SK-N-MC (cell line): ENCODE measurements around the gene ZNF440.
"Not testable (repeated sequence)": the region's sequence is repeated elsewhere in the genome, so short reads cannot be mapped to it uniquely, and the experiment has no call there.

Experiments
- DNase-seq: peaks from one replicate; pipeline ENCODE4 v3.0.0-alpha.2; 2011; ENCODE audit warnings: low read depth, low spot score
- H3K27ac ChIP-seq: fragments of 200-600 bp; sonication (generic); 2 replicates; pipeline ENCODE4 v1.5.1; 2016; ENCODE audit warnings: mixed run types
- H3K36me3 ChIP-seq: fragments of 200-600 bp; sonication (generic); 2 replicates; pipeline ENCODE4 v1.6.1; 2017; ENCODE audit warnings: antibody characterized with exemption, low read length, mixed read lengths; ENCODE audit not compliant: insufficient read depth
- H3K4me3 ChIP-seq: fragments of 200-600 bp; sonication (generic); 2 replicates; pipeline ENCODE4 v1.5.1; 2016
- H3K9ac ChIP-seq: fragments of 200-600 bp; sonication (generic); 2 replicates; pipeline ENCODE4 v1.8.0; 2017; ENCODE audit warnings: mixed run types, mixed read lengths; ENCODE audit not compliant: insufficient read length
- H3K9me3 ChIP-seq: fragments of 200-600 bp; sonication (generic); 2 replicates; pipeline ENCODE4 v1.6.1; 2017; ENCODE audit warnings: low read depth, mild to moderate bottlenecking, antibody characterized with exemption, low read length, moderate library complexity, mixed read lengths
- EZH2 ChIP-seq: fragments of 200-600 bp; sonication (generic); IDR thresholded peaks from one replicate; pipeline ENCODE4 v1.6.1; 2017; ENCODE audit warnings: antibody characterized with exemption
- FOXP2 ChIP-seq: optimal IDR thresholded peaks from 2 replicates; pipeline ENCODE3; 2011; ENCODE audit warnings: mild to moderate bottlenecking, moderate library complexity; ENCODE audit not compliant: insufficient read depth; ENCODE audit errors: extremely low read length, control extremely low read depth
- POLR2AphosphoS5 ChIP-seq: IDR thresholded peaks from 2 replicates; pipeline ENCODE4 v1.6.1; 2012; ENCODE audit warnings: mild to moderate bottlenecking, low read depth, low read length, borderline replicate concordance

Gene ZNF440

DNA sequence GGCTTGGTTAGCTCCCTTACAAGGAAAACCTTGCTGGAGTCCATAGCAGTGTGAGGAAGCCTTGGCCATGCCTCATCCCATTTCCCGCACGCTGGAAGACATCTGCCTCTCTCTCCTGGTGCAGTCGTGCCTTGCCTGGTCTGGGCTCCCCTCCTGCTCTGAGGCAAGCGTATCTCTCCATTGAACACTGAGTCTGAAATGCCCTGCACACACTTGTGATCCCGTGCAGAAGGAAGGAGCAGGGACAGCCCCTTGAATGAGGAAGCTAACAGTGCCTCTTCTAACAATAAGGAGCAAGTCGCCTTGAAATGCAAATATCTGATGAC is 407 bp upstream of the ZNF440 start:
- H3K27ac ChIP-seq, result no peak overlapping the region

DNA sequence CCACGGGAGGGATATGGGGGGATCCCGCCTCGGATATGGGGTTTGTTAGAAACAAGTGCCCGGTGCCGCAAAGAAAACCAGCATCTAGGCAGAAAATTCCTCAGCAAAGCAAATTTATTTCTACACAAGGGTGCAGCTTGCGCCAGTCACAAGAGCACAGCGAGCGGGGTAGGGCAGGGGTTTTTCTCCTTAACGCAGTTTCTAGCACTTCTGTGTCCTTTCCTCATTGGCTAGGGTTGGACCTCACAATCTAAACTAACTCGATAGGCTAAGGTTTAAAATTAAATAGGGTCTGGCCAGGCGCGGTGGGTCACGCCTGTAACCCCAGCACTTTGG is 595 bp downstream of the ZNF440 start:
- no peak for DNase-seq
- peak overlapping the region; percentile 89 for H3K4me3 ChIP-seq
- no peaks in the 10 kb centered on the region for H3K36me3 ChIP-seq
- TF ChIP-seq EZH2 (no peak), FOXP2 (no peak)
- H3K9ac ChIP-seq, result peak overlapping the region; percentile 75
- H3K9me3 ChIP-seq, result no peaks in the 10 kb centered on the region
- no peak overlapping the region for H3K27ac ChIP-seq

More for the DNA sequence above, 407 bp upstream of the ZNF440 start:
- H3K36me3 ChIP-seq, result no peaks in the 10 kb centered on the region
- TF ChIP-seq FOXP2, result no peak
- no peak for TF ChIP-seq POLR2AphosphoS5
- no peak for TF ChIP-seq EZH2
- H3K4me3 ChIP-seq, result peak overlapping the region; percentile 89
- no peaks in the 10 kb centered on the region for H3K9me3 ChIP-seq
- H3K9ac ChIP-seq, result no peak overlapping the region
- DNase-seq, result no peak

DNA sequence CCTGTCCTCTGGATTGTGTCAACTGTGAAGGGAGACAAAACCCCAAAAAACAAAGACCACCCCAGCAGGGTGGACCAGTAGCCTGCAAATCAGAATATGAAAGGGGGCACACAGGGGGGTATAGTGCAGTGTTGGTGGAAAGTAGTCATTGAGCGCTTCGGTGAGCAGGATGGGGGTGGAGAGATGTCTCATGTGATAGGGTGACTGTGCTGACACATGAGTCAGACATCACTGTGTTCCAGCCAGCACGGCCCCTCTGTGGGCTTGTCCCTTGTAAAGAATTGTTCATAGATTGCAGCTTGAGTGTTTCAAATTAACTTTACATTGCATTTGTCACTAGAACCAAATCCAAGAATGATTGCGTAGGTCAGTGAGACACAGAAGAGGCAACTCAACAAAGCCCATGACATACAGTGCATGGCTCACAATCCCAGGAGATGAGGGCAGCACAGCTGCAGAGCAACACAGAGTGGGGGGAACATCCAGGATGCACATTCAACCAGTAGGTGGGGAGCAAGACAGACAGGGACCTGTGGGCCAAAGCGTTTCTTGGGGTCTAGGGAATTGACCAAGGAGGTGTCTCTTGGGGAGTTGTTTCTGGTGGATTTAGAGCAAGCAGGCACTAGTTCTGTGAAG is 7.5 kb downstream of the ZNF440 start:
- Histone ChIP-seq H3K9ac (no peak overlapping the region), H3K4me3 (no peak overlapping the region), H3K36me3 (no peaks in the 10 kb centered on the region), H3K27ac (no peak overlapping the region), H3K9me3 (no peaks in the 10 kb centered on the region)
- no peak for TF ChIP-seq FOXP2
- no peak for TF ChIP-seq EZH2
- TF ChIP-seq POLR2AphosphoS5, result no peak
- DNase-seq, result no peak

DNA sequence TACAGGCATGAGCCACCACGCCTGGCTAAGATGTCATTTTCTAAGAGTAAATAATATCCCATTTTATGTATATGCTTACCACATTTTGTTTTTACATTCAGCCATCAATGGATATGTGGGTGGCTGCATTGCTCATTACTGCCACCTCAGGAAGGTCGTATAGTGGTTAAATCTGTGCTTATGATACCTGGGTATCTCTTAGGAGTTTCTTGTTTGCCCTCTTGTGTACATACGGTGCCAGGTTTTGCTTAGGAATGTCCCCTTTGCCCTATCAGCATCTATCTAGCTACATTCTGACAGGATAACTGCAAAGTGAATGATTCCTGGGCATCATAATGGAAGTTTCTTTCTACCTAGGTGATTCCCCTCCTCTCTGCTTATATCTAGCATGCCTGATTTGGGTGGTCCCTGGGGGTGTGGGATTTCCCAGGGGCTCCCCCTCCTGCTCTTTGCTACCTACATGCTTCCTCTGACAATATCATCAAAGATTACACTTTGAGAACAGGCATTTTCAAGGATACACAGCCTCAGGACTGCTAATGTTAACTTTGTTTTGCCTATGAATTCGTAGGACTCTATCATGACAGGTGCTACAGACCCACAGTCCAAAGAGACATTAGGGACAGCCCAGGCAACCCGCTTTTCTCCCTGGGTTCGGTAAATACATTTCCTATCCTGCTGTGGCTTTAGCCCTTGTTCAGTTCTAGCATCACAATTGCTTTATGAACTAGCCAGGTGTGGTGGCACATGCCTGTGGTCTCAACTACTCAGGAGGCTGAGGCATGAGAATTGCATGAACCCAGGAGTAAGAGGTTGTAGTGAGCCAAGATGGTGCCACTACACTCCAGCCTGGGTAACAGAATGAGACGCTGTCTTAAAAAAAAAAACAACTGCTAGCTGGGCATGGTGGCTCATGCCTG is 15.1 kb downstream of the ZNF440 start:
- not testable (repeated sequence) for H3K9ac ChIP-seq, DNase-seq, H3K27ac ChIP-seq, H3K4me3 ChIP-seq
- peaks cover 17% of the 10 kb centered on the region for H3K9me3 ChIP-seq
- peaks cover 20% of the 10 kb centered on the region for H3K36me3 ChIP-seq

DNA sequence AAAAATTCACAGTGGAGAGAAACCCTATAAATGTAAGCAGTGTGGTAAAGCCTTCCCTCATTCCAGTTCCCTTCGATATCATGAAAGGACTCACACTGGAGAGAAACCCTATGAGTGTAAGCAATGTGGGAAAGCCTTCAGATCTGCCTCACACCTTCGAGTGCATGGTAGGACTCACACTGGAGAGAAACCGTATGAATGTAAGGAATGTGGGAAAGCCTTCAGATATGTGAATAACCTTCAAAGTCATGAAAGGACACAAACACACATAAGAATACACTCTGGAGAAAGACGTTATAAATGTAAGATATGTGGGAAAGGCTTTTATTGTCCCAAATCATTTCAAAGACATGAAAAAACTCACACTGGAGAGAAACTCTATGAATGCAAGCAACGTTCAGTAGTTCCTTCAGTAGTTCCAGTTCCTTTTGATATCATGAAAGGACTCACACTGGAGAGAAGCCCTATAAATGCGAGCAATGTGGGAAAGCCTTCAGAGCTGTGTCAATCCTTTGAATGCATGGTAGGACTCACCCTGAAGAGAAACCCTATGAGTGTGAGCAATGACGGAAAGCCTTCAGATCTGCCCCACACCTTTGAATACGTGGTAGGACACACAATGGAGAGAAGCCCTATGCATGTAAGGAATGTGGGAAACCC is 18.3 kb downstream of the ZNF440 start:
- Histone ChIP-seq H3K4me3 (no peak overlapping the region), H3K27ac (no peak overlapping the region), H3K9ac (no peak overlapping the region), H3K36me3 (peaks cover 20% of the 10 kb centered on the region), H3K9me3 (peaks cover 15% of the 10 kb centered on the region)
- TF ChIP-seq POLR2AphosphoS5 (no peak), EZH2 (no peak), FOXP2 (no peak)
- no peak for DNase-seq

DNA sequence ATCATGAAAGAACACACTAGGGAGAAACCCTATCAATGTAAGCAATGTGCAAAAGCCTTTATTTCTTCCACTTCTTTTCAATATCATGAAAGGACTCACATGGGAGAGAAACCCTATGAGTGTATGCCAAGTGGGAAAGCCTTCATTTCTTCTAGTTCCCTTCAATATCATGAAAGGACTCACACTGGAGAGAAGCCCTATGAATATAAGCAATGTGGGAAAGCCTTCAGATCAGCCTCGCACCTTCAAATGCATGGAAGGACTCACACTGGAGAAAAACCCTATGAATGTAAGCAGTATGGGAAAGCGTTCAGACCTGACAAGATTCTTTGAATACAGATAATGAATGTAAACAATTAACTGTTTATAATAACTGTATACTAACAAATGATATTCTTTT is 19.5 kb downstream of the ZNF440 start:
- TF ChIP-seq EZH2 (no peak), FOXP2 (no peak), POLR2AphosphoS5 (no peak)
- peaks cover 20% of the 10 kb centered on the region for H3K36me3 ChIP-seq

GRCh38 chr19:11835626-11836066 is 21.6 kb downstream of the ZNF440 start:
- H3K9me3 ChIP-seq, result peaks cover 14% of the 10 kb centered on the region
- DNase-seq, H3K27ac ChIP-seq, H3K4me3 ChIP-seq, H3K9ac ChIP-seq: not testable (repeated sequence)
- peaks cover 20% of the 10 kb centered on the region for H3K36me3 ChIP-seq

More for the DNA sequence above, 19.5 kb downstream of the ZNF440 start:
- Histone ChIP-seq H3K9ac (no peak overlapping the region), H3K9me3 (peaks cover 14% of the 10 kb centered on the region), H3K27ac (no peak overlapping the region), H3K4me3 (no peak overlapping the region)
- no peak for DNase-seq

DNA sequence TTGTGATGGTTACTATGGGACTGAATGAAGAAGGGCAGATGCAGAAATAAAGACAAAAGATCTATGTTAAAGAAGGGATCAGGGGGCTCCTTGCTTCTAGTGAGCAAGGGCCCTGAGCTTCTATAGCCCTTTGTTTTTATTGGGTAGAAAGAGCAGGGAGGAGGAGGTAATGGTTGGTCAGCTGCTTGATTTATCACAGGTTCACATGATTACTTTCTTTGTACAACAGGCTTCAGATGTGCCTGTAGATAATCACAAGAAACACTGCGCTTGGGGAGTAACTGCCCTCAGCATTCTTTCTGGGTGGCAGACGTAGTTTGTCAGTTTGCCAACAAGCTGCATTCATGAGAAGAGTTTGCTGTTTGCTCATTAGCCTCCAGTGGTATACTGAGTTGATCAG is 29.6 kb downstream of the ZNF440 start:
- Histone ChIP-seq H3K4me3 (no peak overlapping the region), H3K36me3 (no peaks in the 10 kb centered on the region), H3K9ac (no peak overlapping the region), H3K9me3 (no peaks in the 10 kb centered on the region), H3K27ac (no peak overlapping the region)
- DNase-seq, result no peak
- TF ChIP-seq POLR2AphosphoS5, result no peak
- no peak for TF ChIP-seq EZH2
- TF ChIP-seq FOXP2, result no peak

- H3K9me3 ChIP-seq, H3K27ac ChIP-seq, H3K36me3 ChIP-seq, H3K9ac ChIP-seq, DNase-seq, H3K4me3 ChIP-seq: not testable (repeated sequence)
Measured at GRCh38 chr19:11847615-11848014, 33.5 kb downstream of the ZNF440 start.
